DLD1 (cell line): ENCODE results near the gene RAI14.
"Not testable (repeated sequence)": the region's sequence is repeated elsewhere in the genome, so short reads cannot be mapped to it uniquely, and the experiment has no call there.

Source experiments
- in situ Hi-C: cut with HindIII; loops from 2 replicates; pipeline ENCODE4 v1.10.0; 2017; ENCODE audit warnings: low sequenced_read_pairs

RAI14 gene

DNA sequence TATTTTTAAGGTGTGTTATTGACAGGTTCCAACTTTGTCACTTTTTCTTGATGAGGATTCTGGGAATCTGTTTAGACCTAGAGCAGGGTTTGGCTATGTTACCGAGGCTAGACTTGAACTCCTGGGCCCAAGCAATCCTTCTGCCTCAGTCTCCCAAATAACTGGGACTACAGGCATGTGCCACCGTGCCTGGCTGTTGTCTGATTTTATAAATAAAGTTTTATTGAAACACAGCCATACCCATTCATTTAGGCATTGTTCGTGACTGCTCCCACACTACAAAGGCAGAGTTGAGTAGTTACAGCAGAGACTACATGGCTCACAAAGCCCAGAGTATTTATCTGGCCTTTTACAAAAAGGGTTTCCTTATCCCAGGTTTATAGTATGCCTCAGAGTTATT, 102.4 kb downstream of the RAI14 start:
- in situ Hi-C loops: no loop called here

DNA sequence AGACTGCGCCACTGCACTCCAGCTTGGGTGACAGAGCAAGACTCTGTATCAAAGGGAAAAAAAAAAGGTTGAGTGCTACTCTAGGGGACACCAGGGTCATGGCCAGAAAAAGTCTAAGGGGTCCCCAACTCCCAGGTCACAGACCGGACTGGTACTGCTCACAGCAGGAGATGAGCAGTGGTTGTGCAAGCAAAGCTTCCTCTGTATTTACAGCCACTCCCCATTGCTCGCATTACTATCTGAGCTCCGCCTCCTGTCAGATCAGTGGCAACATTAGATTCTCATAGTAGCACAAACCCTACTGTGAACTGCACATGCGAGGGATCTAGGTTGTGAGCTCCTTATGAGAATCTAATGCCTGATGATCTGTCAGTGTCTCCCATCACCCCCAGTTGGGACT, 103.1 kb downstream of the RAI14 start:
- in situ Hi-C loops: not testable (repeated sequence)

DNA sequence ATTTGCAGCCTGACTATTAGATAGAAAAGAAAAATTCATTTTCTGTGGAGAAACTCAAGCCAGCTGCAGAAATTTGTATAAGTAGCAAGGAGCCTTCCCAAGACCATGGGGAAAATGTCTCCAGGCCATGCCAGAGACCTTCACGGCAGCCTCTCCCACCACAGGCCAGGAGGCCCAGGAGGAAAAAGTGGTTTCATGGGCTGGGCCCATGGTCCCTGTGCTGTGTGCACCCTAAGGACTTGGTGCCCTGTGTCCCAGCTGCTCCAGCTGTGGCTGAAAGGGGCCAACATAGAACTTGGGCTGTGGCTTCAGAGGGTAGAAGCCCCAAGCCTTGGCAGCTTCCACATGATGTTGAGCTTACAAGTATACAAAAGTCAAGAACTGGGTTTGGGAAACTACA, 109.5 kb downstream of the RAI14 start:
- in situ Hi-C loops: no loop called here

DNA sequence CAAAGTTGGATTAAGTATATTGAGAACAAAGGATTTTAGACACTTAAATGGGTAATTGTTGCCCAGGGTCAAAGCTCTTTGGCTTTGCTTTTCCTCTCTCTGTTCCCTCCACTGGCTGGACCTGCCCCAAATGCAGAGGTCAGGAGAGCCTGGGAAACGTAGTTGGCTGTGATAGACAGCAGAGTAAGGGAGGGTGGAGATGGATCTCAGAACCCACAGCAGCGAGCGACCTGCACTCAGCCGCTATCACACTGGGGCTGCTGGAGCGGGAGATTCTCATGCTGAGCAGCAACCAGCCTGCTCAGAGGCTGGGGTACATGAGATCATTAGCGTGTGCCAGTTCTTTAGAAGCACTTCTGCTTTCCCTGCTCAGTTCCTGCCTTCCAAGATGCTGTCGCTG, 111.1 kb downstream of the RAI14 start:
- in situ Hi-C loops: no loop called here

DNA sequence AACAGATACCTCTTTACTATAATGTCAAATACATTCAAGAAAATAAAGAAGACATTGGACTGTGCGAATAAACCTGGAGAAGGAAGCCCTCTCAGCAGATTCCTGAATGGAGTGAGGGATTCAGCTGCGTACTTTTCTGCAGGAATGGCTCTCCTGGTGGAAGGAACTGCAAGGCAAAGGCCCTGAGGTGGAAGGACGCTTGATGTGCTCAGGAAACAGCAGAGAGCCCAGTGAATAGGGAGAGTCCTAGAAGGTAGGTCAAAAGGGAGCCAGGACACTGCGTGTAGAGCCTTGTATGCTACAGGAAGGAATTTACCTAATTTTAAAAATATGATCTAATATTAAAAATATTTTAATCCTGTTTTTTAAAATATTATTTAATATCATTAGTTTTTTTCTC, 114.4 kb downstream of the RAI14 start:
- in situ Hi-C loops: no loop called here

DNA sequence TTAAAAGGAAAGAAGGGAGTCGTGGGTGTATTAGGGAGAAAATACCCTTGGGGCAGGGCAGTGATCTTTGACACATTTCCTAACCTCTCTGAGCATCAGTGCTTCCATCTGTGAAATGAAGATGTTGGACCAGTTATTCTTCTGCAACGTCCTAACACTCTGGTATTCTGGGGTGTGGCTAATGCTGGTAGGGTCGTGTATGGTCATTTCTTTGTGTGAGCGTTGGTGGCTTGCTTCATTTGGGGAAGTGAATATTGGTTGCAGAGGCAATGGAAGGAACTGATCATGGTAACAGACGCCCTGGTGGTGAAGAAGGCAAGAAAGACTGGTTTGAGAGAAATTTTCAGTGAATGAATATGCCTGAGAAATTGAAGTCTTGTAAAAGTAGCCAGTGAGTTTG, 114.9 kb downstream of the RAI14 start:
- in situ Hi-C loops: no loop called here

DNA sequence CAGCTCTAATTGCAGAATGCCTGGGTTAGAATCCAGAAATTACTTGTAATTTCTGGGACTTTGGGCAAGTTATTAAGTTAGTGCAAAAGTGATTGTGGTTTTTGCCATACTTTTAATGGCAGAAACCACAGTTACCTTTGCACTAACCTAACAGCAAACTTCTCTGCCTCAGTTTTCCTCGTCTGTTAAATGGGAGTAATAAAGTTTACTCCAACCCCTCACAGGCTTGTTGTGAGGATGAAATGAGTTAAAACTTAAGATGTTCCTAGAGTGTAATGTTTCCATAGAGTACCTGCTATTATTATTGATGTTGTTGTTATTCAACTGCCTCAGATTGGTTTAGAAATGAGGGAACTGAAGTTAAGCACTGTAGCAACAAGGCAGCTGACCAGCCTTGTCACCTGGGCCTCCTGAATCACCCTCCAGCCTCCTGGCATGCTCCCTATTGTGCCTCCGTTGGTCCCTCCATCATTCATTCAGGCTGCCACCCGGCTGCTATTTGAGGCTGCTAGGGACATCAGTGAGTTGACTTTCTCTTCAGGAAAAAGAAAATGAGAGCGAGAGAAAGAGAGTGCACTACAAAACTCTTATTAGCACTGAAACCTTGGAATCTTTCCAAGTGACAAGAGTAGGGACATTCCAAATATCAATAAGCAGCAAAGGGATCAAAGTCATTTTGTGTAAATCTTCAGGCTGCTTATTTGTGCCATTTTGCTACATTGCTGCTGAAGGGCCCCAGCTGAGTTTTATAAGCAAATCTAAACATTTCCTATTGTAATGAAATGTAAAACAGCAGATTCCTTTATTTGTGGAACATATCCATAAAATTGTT, 116.4 kb downstream of the RAI14 start:
- in situ Hi-C loops: no loop called here

DNA sequence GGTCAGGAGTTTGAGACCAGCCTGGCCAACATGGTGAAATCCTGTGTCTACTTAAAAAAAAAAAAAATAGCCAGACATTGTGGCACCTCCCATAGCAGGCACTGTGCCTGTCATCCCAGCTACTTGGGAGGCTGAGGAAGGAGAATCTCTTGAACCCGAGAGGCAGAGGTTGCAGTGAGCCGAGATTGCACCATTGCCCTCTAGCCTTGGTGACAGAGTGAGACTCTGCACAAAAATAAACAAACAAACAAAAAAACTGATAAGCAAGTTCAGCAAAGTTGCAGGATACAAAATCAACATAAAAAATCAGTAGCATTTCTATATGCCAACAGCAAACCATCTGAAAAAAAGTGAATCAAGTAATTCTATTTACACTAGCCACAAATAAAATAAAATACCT, 118.0 kb downstream of the RAI14 start:
- in situ Hi-C loops: no loop called here

DNA sequence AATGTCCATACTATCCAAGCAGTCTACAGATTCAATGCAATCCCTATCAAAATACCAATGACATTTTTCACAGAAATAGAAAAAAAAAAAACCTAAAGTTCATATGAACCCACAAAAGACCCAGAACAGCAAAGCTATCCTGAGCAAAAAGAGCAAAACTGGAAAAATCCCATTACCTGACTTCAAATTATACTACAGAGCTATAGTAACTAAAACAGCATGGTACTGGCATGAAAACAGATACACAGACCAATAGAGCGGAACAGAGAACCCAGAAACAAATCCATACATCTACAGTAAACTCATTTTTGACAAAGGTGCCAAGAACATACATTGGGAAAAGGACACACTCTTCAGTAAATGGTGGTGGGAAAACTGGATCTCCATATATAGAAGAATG, 118.5 kb downstream of the RAI14 start:
- in situ Hi-C loops: not testable (repeated sequence)

DNA sequence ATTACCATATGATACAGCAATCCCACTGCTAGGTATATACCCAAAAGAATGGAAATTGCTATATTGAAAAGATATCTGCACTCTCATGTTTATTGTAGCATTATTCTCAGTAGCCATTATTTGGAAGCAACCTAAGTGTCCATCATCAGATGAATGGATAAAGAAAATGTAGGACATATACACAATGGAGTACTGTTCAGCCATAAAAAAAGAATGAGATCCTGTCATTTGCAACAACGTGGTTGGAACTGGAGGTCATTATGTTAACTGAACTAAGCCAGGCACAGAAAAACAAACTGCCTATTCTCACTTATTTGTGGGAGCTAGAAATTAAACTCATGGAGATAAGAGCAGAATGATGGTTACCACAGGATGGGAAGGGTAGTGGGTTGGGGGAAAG, 119.8 kb downstream of the RAI14 start:
- in situ Hi-C loops: no loop called here

DNA sequence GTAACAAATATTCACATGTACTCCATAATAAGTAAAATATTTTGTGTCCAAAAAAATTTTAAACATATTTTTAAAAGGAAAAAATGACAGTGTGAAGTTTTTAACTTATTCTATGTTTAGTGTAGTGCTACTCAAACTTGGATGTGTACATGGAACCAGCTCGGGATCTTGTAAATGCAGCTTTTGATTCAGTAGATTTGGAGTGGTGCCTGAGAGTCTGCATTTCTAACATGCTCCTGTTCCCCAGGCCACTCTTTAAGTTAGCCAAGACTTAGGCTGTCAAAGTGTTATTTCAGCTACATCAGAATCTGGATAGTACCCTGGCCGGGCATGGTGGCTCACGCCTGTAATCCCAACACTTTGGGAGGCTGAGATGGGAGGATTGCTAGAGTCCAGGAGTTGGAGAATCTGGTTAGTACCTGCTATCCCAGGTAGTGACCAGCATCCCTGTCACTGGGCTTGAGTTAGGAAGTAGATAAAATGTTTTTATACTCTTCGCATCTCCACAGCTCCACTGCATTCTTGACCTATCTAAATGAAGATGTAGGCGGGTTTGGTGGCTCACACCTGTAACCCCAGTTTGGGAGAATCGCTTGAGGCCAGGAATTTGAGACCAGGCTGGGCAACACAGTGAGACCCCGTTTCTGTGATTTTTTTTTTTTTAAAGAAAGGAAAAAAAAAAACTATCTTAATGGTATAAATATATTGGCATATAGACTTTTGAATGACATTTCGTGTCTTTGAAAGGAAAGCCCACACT, 122.1 kb downstream of the RAI14 start:
- in situ Hi-C loops: no loop called here

DNA sequence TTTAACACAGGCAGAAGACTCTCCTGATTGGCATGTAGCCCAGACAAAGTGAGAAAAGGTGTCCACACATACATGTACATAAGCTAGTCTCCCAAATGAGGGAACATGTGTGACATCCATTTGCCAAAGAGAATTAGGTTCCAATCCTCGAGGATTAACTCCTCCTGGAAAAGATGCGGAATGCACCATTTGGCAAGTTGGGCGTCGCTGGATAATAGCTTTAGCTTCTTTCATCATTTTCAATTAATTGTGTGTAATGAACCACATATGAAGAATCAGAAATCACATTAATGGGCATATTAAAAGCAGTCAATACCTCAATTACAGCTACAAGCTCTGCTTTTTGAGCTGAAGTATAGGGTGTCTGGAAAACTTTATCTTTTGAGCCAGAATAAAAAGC, 127.8 kb downstream of the RAI14 start:
- in situ Hi-C loops: not testable (repeated sequence)

DNA sequence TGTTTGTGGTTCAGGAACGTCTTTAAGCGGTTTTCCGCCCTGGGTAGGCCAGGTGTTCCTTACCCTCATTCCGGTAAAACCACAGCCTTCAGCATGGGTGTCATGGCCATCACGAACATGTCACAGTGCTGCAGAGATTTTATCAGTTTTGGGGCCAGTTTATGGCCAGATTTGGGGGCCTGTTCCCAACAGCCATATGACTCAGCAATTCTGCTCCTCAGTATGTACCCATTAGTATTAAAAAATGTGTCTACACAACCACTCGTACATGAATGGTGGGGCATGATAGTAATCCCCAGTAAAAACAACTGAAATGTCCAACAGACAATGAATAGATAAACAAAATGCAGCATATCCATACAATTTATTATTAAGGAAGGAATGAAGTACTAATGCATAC, 130.9 kb downstream of the RAI14 start:
- in situ Hi-C loops: no loop called here

DNA sequence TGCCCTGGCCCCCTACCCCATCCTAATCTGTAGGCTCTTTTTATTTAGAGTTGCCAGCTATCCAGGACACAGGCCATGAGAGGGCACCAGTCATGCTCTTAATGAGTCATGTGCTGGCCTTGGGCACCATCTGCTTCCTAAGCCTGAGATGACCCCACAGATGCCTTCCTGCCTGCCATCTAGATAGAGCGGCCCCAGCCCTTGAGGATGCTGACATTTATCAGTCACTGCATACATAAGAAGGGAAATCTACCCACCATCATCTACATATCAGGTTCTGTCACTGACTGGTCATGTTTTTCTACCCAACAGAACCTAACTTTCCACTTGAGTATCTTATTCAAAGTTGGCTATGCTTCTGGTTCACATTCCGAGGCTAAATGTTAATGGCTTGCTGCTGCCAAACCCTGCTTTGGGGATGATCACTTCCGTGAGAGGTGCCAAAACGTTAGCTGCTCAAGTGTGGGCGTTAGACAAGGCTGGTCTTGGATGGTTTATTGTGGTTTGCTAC, 132.9 kb downstream of the RAI14 start:
- in situ Hi-C loops: no loop called here

DNA sequence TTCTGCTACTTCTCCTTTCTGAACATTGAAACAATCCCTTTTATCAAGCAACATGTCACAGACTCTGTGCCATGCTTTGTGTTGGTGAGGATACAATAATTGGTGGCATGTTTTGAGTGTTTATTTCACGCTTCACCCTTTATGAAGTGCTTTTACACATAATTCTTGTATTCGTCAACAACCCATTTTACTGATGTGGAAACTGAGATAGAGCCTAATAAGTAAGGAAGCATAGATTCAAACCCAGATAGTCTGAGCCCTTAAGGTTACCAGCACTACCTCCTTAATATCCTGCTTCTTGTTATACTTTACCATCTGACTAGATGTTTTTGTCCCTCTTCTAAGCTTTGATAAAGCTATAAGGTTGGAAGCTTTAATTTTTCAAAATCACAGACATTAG, 133.5 kb downstream of the RAI14 start:
- in situ Hi-C loops: no loop called here

DNA sequence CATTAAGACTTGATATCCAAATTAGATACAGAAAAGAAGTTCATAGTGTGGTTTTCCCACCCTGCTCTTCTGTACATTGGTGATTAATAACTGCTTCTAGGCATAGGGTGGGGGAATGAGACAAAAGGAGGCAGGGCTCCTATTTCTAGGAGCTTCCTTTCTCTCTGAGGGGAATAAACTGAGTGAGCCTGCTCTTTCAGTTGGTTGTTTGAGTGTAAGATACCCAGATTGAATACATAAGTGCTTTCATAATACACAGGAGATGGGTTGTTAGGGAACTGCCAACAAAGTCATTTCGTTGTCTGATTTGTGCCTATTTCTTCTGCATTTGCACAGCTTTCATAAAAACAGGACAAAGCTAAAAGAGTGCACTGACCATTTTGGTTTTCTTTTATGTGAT, 133.9 kb downstream of the RAI14 start:
- in situ Hi-C loops: no loop called here

DNA sequence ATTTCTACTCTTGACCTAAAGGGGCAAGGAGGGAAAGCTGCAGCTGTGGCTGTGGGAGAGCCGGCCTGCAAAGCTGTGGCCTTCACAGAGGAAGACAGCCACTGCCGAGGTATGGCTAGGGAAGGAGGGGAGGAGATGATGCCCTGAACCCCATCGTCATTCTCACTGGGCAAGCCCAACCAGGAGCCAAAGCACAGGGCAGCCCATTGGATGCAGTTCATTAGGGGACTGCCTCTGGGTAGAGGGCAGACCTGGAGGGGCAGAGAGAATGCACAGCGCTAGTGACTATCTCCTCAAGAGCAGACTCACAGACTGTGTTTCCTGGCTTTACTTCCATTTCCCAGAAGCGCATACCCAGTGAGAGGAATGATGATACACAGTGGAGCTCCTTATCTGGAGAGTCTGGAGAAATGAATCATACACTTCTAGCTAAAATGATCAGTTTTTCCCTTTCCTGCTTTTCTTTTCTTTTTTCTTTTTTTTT, 135.7 kb downstream of the RAI14 start:
- in situ Hi-C loops: no loop called here

DNA sequence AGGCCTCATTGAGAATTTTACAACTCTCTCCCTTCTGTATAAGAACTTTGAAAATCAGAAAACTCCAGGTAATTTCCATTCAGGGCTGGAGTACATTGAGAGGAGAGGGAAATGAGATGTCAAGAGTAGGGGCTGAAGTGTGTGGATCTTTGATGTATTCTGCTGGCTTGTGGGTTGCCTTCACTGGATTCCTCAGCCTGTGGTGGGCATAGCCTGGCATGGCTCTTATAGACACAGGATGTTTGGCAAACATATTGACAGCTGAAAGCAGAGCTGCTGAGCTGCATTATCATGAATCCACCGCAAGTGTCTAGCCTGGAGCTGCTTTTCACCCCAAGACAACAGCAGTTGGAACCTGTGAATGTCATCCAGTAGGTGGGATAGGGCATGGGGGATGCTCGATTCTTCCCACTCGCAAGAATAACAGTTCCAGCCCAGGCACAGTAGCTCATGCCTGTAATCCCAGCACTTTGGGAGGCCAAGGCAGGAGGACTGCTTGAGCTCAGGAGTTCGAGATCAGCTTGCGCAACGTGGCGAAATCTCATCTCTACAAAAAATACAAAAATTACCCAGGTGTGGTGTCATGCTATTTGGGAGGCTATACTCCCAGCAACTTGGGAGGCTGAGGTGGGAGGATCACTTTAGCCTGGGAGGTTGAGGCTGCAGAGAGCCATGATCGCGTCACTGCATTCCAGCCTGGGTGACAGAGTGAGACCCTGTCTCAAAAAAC, 146.9 kb downstream of the RAI14 start:
- in situ Hi-C loops: no loop called here

DNA sequence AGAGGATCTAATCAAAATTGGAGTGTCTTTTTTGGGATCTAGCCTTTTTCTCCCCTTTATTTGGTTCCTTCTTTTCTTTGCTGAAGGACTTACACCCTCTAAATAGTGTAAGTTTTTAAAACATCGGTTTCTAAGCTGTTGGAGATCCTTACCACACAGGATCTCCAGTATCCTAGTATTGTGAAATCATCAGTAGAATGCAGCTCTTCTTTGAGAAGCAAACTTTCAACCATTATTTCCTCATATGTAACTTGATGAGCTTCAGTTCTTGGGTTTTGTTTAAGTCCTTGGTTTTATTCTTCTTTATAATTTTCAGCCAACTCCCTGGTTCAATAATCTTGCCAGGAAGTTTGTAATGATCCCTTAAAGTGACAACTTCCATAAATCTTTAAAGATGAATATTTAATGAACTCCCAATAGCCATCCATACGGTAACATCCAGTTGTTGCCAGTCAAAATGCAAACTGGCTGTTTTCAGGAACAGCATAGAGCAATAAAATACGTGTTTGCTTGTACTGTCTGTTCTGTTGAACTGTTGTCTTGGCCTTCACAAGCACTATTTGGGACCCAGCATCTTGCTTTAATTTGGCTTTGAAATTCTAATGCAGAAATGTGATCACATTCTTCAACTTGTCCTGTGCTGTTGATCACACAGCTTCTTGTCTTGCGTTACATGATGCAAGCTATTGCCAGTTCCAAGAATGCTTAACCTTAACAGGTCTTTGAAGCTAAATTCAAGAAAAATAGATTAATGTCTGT, 148.0 kb downstream of the RAI14 start:
- in situ Hi-C loops: no loop called here

DNA sequence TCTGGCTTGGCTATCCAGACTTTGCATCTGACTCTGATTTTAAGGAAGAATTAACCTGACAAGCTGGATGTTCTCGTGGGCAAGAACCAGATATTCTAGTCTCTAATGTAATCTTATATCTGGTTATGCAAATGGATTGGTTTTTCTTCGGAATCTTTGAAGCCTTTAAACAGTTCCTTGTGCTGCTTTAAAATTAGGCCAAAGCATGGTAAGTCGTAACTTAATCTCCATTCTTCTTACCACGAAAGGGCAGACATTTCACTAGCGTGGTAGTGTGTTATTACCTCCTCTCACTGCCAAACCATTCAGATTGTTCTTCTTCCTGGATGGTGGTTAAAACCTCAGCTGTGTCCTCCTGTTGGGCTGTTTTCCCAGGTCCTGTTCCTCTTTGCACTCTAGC, 148.8 kb downstream of the RAI14 start:
- in situ Hi-C loops: no loop called here

DNA sequence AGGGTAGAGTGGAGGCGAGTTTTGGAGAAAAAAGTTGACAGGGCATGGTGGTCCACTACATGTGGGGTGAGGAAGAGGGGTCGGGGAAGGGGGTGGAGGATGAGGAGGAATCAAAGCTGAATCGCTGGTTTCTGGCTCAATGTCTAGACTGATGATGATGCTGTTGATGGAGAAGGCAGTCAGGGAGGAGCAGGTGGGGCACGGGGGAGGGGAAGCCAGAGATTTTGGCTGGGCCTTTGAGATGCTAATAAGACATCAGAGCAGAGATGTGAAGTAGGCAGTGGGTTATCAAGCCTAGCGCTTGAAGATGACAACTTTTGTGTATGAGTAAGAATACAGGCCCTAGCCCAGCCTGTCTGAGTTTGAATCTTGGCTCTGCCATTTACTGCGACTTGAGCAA, 150.4 kb downstream of the RAI14 start:
- in situ Hi-C loops: no loop called here
